ENCODE results near the gene SDK1. TPM values are rescaled to one million over a fixed set of nuclear protein-coding genes. Genes with fewer than 3 reads are reported as not detected.

SDK1 gene
- total and polyA plus RNA-seq, 2 of the 8 experiments (the other 6 are each of a cell fraction or from before 2014, with no cell fraction given), result 3.3 to 7.2 TPM

GRCh38 chr7:4188651-4189050 is 887.6 kb downstream of the SDK1 start:
- Histone ChIP-seq H4K91ac (replicated peaks; ENCODE audit: insufficient read length, low read length) (no peak overlapping the region), H2BK12ac (ENCODE audit: low read depth, low read length) (no peak overlapping the region), H3K56ac (replicated peaks; ENCODE audit: insufficient read length, low read depth, low read length) (no peak overlapping the region), H3K9me3 (ENCODE audit: insufficient read depth in 2 of 2, low read depth in 1 of 2, low read length in 1 of 2) (no peaks in the 10 kb centered on the region), H3K36me3 (ENCODE audit: control insufficient read depth in 2 of 4, insufficient read depth in 4 of 4, low read length in 3 of 4) (no peaks in the 10 kb centered on the region), H2AFZ (ENCODE audit: low read length) (no peak overlapping the region), H2BK120ac (replicated peaks; ENCODE audit: low read depth, low read length) (no peak overlapping the region), H3K14ac (ENCODE audit: insufficient read length) (no peak overlapping the region), H2AK5ac (ENCODE audit: low read depth, low read length) (no peak overlapping the region), H2BK15ac (ENCODE audit: low read length) (no peak overlapping the region), H3K18ac (ENCODE audit: extremely low read depth, low read length) (no peak overlapping the region), H3K27ac (ENCODE audit: low read depth, low read length) (no peak overlapping the region), H3K79me2 (ENCODE audit: control insufficient read depth in 1 of 2, insufficient read depth in 2 of 2, low read length in 2 of 2) (no peaks in the 10 kb centered on the region), H3K4ac (replicated peaks; ENCODE audit: insufficient read length, low read depth, low read length) (no peak overlapping the region), H3K79me1 (ENCODE audit: low read depth, low read length) (no peaks in the 10 kb centered on the region), H3K9ac (replicated peaks in 1 of 4; ENCODE audit: extremely low read depth in 1 of 4, low read depth in 3 of 4, low read length in 3 of 4) (no peak overlapping the region), H3K4me2 (ENCODE audit: insufficient read depth in 1 of 2, low read depth in 2 of 2, low read length in 2 of 2) (no peak overlapping the region), H2BK20ac (ENCODE audit: low read length) (no peak overlapping the region), H4K20me1 (replicated peaks in 1 of 2; ENCODE audit: control insufficient read depth in 1 of 2, insufficient read depth in 2 of 2, low read length in 2 of 2) (no peaks in the 10 kb centered on the region), H3K23me2 (ENCODE audit: low read depth, low read length) (no peaks in the 10 kb centered on the region), H3K4me3 (ENCODE audit: extremely low read depth in 1 of 4, insufficient read depth in 2 of 4, low read depth in 3 of 4, low read length in 4 of 4) (no peak overlapping the region), H3K23ac (ENCODE audit: insufficient read length) (no peak overlapping the region), H4K8ac (ENCODE audit: extremely low read depth, insufficient read depth, low read length) (no peak overlapping the region), H3K4me1 (replicated peaks in 1 of 4; ENCODE audit: control insufficient read depth in 3 of 4, insufficient read depth in 4 of 4, low read length in 3 of 4) (peaks cover 0 to 9% (median 5%) of the 10 kb centered on the region in 4 experiments; a peak in 5 of 7 replicates), H3K27me3 (replicated peaks in 1 of 4; ENCODE audit: control insufficient read depth in 3 of 4, extremely low read depth in 1 of 4, insufficient read depth in 3 of 4, low read length in 3 of 4) (no peaks in the 10 kb centered on the region), H2BK5ac (ENCODE audit: low read depth, low read length) (no peak overlapping the region), H4K5ac (ENCODE audit: insufficient read length, low read depth, low read length) (no peak overlapping the region)
- POLR2A ChIA-PET (ENCODE audit: partially characterized antibody), result no interaction called here
- FAIRE-seq (no peak), DNase-seq (ENCODE audit: low read depth in 1 of 2, low spot score in 2 of 2) (no peak)
- CTCF ChIA-PET (ENCODE audit: partially characterized antibody), result interaction anchor here (1.0 to 1.6 kb wide), 2 partner anchors 10 to 38 kb away, joined by 3 read pairs; no protein-coding TSS in a partner anchor
- TF ChIP-seq TEAD4 (IDR thresholded peaks at IDR 0.05; ENCODE audit: low read depth, low read length), result no peak
- no peak for TF ChIP-seq NANOG (IDR thresholded peaks at IDR 0.05; ENCODE audit: insufficient read depth, low read depth, low read length, poor library complexity, severe bottlenecking)
- TF ChIP-seq SIN3A (conservative IDR thresholded peaks at IDR 0.05 in 1 of 2, IDR thresholded peaks at IDR 0.05 in 1 of 2; ENCODE audit: low read depth in 1 of 2, low read length in 2 of 2), result no peak
- TF ChIP-seq CTCF (IDR thresholded peaks at IDR 0.05; ENCODE audit: control extremely low read depth in 1 of 3, insufficient read depth in 1 of 3, low read depth in 1 of 3, low read length in 3 of 3), result no peak
- 94% methylated on average over 3 of the region's 3 CpGs; no CpG with 5 or more reads in 1 of the 2 experiments for WGBS, 2 experiments (ENCODE audit: extremely low coverage in 1 of 2, insufficient coverage in 1 of 2, insufficient read length in 1 of 2, insufficient replicate concordance in 2 of 2, low coverage in 1 of 2, low lambda C conversion rate in 2 of 2, missing lambda C conversion rate in 1 of 2)
